ENCODE measurements around the gene IGF2BP2.

Gene IGF2BP2

DNA sequence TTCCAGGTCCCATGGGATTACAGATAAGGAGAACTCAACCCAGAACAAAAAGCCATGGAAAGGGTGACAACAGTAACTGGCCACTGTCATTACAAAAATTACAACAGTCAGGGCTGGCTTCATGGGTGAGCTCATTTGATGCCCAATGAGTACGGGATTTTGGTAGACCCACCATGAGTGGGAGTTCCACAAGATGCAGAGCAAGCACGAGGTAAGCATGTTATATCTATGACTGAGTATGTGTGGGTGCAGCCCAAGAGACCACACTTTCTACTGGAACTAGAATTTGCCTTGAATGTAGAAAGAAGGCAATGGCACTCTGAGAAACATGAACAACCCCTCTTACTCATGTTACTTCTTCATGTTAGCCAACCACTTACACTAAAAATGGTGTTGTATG lies 83.3 kb downstream of the IGF2BP2 start:
- no peaks in the 10 kb centered on the region for H3K36me3 ChIP-seq (ENCODE audit: control insufficient read depth, insufficient read depth, low read length, severe bottlenecking)
- no peaks in the 10 kb centered on the region for H3K9me3 ChIP-seq (ENCODE audit: control insufficient read depth, low read length)
- H3K4me3 ChIP-seq (ENCODE audit: low read length), result no peak overlapping the region
- no peak overlapping the region for H3K9ac ChIP-seq (ENCODE audit: low read length)
- no peak for DNase-seq (ENCODE audit: low read depth)
- H3K4me1 ChIP-seq (ENCODE audit: control insufficient read depth, insufficient read depth, low read length), result peaks cover 39% of the 10 kb centered on the region
- H3K27me3 ChIP-seq (replicated peaks; ENCODE audit: control insufficient read depth, insufficient read depth, low read length), result no peaks in the 10 kb centered on the region

DNA sequence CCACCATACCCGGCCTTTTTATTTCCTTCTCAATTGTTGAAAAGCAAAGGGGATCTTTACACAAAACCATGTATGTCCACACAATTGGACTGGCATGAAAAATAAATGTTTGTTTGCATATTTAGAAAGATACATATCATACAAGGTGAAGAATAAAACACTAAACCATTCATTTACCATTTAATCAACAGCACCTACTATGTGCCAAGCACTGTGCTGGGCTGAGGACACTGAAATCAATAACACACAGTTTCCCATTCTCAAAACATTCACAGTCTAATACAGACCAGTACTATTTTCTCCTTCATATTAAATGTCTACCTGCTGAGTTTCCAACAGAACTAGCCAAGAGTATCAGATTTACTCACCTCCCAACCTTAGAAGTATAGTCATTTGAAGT lies 84.7 kb downstream of the IGF2BP2 start:
- H3K4me1 ChIP-seq (ENCODE audit: control insufficient read depth, insufficient read depth, low read length), result peaks cover 49% of the 10 kb centered on the region

DNA sequence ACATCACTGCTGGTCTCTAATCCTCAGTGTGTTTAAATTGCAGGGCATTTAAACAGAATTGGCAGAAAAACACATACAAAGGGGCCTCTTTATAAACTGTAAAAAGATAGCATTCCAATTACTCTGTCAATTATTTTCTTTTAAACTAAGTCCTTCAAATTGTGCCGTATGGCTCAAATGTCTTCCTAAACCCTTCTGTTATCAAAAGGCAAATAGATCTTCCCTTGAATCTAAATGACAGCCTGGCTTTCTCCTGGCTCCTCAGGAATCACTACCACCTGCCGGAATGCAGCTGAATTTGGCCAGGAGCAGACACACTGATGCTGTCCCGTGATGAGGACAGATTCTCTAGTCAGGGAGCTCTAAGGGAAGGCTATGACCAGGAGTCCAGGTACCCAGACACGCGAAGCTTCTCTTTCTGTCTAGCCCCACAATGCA lies 85.6 kb downstream of the IGF2BP2 start:
- peaks cover 48% of the 10 kb centered on the region for H3K4me1 ChIP-seq (ENCODE audit: control insufficient read depth, insufficient read depth, low read length)
- no peak overlapping the region for H3K4me3 ChIP-seq (ENCODE audit: low read length)
- DNase-seq (ENCODE audit: low read depth), result no peak
- H3K9ac ChIP-seq (ENCODE audit: low read length), result peak overlapping the region; percentile 51
- H3K9me3 ChIP-seq (ENCODE audit: control insufficient read depth, low read length), result no peaks in the 10 kb centered on the region
- H3K27me3 ChIP-seq (replicated peaks; ENCODE audit: control insufficient read depth, insufficient read depth, low read length), result no peaks in the 10 kb centered on the region
- H3K36me3 ChIP-seq (ENCODE audit: control insufficient read depth, insufficient read depth, low read length, severe bottlenecking), result no peaks in the 10 kb centered on the region

More for the DNA sequence above, 84.7 kb downstream of the IGF2BP2 start:
- no peak for DNase-seq (ENCODE audit: low read depth)
- Histone ChIP-seq H3K4me3 (ENCODE audit: low read length) (no peak overlapping the region), H3K9ac (ENCODE audit: low read length) (no peak overlapping the region), H3K27me3 (replicated peaks; ENCODE audit: control insufficient read depth, insufficient read depth, low read length) (no peaks in the 10 kb centered on the region), H3K9me3 (ENCODE audit: control insufficient read depth, low read length) (no peaks in the 10 kb centered on the region), H3K36me3 (ENCODE audit: control insufficient read depth, insufficient read depth, low read length, severe bottlenecking) (no peaks in the 10 kb centered on the region)

DNA sequence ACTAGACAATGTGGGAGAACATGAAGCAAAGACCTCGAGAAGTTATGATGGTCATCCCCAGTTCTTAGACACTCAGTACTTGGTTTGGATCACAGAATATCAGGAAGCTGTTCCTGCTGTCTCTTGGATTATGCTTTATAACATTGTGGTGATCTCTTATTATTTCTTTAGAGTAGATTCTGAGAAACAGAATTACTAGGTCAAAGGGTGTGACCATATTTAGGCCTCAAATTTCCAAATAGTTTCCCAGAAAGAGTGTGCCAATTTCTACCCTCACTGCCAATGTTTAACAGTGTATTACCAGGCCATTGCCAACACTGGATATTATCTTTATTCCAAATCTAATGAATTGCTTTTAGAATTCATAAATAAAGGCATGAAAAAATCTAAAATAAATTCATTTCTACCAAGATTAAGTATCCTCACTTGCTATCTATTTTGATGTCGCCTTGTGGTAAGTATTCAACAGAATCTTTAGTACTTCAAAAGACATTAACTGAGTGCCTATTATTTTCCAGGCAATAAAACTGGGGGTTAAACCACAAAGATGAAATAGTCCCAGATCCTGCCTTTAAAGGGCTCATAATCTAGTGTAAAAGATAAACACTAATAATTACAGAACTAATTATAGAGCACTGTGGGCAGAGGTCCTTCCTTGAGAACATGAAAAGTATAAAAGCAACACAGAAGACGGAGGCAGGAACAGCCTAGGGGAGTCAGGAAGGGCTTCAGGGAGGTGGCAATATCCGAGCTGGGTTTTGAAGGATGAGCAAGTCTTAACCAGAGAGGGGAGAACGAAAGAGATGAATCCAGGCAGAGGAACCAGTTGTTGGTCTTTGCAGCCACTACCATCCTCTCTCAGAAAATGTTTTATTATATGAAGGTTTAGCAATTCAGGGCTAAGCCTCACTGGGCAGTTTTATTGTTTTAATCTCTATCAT lies 86.8 kb downstream of the IGF2BP2 start:
- H3K4me1 ChIP-seq (ENCODE audit: control insufficient read depth, insufficient read depth, low read length), result peaks cover 57% of the 10 kb centered on the region
- H3K9ac ChIP-seq (ENCODE audit: low read length), result peak overlapping the region; percentile 59
- no peaks in the 10 kb centered on the region for H3K27me3 ChIP-seq (replicated peaks; ENCODE audit: control insufficient read depth, insufficient read depth, low read length)
- H3K36me3 ChIP-seq (ENCODE audit: control insufficient read depth, insufficient read depth, low read length, severe bottlenecking), result no peaks in the 10 kb centered on the region
- H3K4me3 ChIP-seq (ENCODE audit: low read length), result peak overlapping the region; percentile 63
- no peak for DNase-seq (ENCODE audit: low read depth)
- H3K9me3 ChIP-seq (ENCODE audit: control insufficient read depth, low read length), result no peaks in the 10 kb centered on the region

DNA sequence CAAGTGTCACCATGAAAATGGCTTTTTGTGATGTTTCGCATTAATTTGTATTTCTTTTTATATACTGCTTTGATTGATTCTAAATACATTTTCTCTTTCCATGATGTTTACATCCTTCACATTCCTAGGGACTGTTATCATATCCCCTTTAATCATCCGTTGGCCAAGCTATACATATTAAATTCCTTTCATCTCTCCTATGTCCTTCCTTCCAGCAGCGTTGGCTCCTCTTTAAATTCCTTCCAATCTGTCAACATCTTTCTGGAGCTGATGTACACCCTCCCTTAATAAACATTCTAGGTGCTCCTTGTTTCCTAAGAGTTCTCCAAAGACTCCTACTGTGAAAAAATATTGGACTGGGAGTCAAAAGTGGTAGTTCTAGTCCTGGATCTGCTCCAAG lies 87.8 kb downstream of the IGF2BP2 start:
- Histone ChIP-seq H3K4me1 (ENCODE audit: control insufficient read depth, insufficient read depth, low read length) (peaks cover 67% of the 10 kb centered on the region), H3K9me3 (ENCODE audit: control insufficient read depth, low read length) (no peaks in the 10 kb centered on the region), H3K36me3 (ENCODE audit: control insufficient read depth, insufficient read depth, low read length, severe bottlenecking) (no peaks in the 10 kb centered on the region), H3K4me3 (ENCODE audit: low read length) (peak overlapping the region; percentile 63), H3K9ac (ENCODE audit: low read length) (peak overlapping the region; percentile 59), H3K27me3 (replicated peaks; ENCODE audit: control insufficient read depth, insufficient read depth, low read length) (no peaks in the 10 kb centered on the region)
- peak; percentile 55 for DNase-seq (ENCODE audit: low read depth)

DNA sequence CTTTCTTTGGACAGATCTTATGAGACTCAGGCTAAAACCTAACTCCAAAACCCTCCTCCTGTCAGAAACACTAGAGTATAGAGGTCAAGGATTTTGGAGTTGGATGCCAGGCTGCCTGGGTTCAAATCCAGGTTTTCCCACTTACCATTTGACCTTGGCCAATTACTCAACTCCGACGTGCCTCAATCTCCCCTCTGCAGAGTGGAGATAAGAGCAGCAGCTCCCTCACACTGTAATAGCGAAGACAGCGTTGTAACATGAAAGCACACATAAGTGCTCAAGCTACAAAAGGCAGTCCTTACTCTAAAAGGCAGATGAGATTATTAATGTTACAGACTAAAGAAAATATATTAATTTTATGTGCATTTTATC lies 90.1 kb downstream of the IGF2BP2 start:
- Histone ChIP-seq H3K27me3 (replicated peaks; ENCODE audit: control insufficient read depth, insufficient read depth, low read length) (no peaks in the 10 kb centered on the region), H3K9ac (ENCODE audit: low read length) (no peak overlapping the region), H3K9me3 (ENCODE audit: control insufficient read depth, low read length) (no peaks in the 10 kb centered on the region), H3K4me3 (ENCODE audit: low read length) (no peak overlapping the region), H3K36me3 (ENCODE audit: control insufficient read depth, insufficient read depth, low read length, severe bottlenecking) (no peaks in the 10 kb centered on the region), H3K4me1 (ENCODE audit: control insufficient read depth, insufficient read depth, low read length) (peaks cover 75% of the 10 kb centered on the region)
- DNase-seq (ENCODE audit: low read depth), result no peak

DNA sequence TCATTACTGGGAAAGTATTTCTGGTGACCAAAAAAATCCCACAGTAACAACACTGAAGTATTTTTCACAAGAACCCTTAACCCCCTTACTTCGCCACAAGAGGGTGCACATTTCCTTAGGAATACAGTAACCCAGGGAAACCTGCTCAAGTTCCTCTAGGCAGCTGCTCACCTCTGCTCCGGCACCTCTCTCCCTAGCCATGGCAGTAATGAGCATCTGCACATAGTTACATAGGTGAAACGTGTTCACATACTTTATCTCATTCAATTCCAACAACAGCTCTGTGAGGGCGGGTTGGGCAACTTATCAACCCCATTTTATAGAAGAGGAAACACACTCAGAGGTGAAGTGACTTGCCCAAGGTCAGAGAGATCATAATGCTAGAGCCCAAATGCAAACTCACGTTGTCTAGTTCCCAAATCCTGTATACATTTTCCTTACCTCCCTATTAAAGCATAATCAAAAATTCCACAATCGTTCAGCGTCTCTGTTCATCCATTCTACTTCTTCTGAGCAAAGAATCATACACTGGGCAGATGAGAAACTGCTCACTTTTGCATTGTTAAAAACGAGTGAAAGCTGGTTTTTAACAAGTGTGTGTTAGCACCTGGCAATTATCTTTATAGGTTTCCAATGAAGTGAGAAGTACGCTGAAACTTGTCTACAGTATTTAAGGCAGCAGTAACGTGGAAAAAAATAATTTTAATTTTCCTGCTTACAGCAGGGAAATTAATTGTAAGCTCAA lies 90.7 kb downstream of the IGF2BP2 start:
- peak; percentile 79 for DNase-seq (ENCODE audit: low read depth)

DNA sequence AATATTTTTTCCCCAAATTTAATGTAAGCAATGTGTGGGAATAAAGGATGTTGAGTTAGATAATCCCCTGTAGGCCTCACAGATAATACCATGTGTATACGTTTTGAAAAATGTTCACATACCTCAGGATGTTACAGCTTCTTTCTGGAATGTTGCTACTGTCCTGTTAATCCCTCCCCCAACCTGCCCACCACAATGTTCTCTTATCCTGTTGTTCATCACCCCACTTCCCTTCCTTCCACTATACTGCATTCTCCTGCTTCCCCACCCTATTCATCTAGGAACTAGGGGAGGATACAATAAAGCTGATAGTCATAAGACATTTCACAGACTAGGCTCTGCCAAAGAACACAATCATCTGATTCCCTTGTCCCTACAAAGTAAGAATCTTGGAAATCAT lies 92.1 kb downstream of the IGF2BP2 start:
- Histone ChIP-seq H3K9me3 (ENCODE audit: control insufficient read depth, low read length) (no peaks in the 10 kb centered on the region), H3K36me3 (ENCODE audit: control insufficient read depth, insufficient read depth, low read length, severe bottlenecking) (no peaks in the 10 kb centered on the region), H3K9ac (ENCODE audit: low read length) (peak overlapping the region; percentile 49), H3K4me3 (ENCODE audit: low read length) (no peak overlapping the region), H3K27me3 (replicated peaks; ENCODE audit: control insufficient read depth, insufficient read depth, low read length) (no peaks in the 10 kb centered on the region), H3K4me1 (ENCODE audit: control insufficient read depth, insufficient read depth, low read length) (peaks cover 77% of the 10 kb centered on the region)
- peak; percentile 56 for DNase-seq (ENCODE audit: low read depth)

More for the DNA sequence above, 90.7 kb downstream of the IGF2BP2 start:
- peaks cover 77% of the 10 kb centered on the region for H3K4me1 ChIP-seq (ENCODE audit: control insufficient read depth, insufficient read depth, low read length)
- H3K9ac ChIP-seq (ENCODE audit: low read length), result no peak overlapping the region
- H3K9me3 ChIP-seq (ENCODE audit: control insufficient read depth, low read length), result no peaks in the 10 kb centered on the region
- H3K36me3 ChIP-seq (ENCODE audit: control insufficient read depth, insufficient read depth, low read length, severe bottlenecking), result no peaks in the 10 kb centered on the region
- no peak overlapping the region for H3K4me3 ChIP-seq (ENCODE audit: low read length)
- H3K27me3 ChIP-seq (replicated peaks; ENCODE audit: control insufficient read depth, insufficient read depth, low read length), result no peaks in the 10 kb centered on the region

DNA sequence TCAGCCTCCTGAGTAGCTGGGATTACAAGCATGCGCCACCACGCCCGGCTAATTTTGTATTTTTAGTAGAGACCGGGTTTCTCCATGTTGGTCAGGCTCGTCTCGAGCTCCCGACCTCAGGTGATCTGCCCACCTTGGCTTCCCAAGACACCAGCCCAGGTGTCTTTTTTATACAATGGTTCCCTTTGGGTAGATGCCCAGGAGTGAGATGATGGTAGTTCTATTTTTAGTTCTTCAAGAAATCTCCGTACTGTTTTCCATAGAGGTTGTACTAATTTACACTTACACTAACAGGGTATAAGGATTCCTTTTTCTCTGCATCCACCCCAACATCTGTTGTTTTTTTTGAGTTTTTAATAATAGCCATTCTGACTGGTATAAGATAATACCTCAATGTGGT lies 94.3 kb downstream of the IGF2BP2 start:
- Histone ChIP-seq H3K9ac (ENCODE audit: low read length) (no peak overlapping the region), H3K4me1 (ENCODE audit: control insufficient read depth, insufficient read depth, low read length) (peaks cover 62% of the 10 kb centered on the region)
- no peak for DNase-seq (ENCODE audit: low read depth)

DNA sequence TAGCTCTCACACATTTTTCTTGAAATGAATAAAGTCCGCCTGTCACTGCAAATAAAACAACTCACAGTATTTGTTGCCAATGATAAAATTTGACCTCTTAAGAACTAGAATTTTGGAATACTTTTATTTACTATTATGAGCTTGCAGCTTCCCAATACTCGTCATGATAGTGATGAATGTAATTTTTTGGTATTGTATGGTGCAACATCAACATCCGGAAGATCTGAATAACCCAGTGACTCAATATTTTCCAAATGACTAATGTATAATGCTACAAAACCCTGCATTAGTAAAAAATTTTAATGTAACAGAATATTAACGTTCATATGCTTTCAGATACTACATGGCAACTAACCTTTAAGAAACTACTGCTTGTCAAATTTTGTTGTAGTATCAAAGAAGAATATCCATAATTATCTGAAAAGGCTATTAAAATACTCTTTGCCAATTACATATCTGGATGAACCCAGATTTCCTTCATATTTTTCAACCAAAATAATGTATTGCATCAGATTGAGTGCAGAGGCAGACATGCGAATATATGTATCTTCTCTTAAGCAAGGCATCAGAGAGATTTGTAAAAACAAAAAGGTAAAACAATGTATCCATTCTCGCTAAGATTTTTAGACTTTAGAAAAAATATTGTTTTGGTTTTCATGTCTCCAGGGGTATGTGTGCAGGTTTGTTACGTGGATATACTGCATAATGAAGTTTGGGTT lies 95.3 kb downstream of the IGF2BP2 start:
- peaks cover 63% of the 10 kb centered on the region for H3K4me1 ChIP-seq (ENCODE audit: control insufficient read depth, insufficient read depth, low read length)
- peak overlapping the region; percentile 10 for H3K4me3 ChIP-seq (ENCODE audit: low read length)
- no peaks in the 10 kb centered on the region for H3K9me3 ChIP-seq (ENCODE audit: control insufficient read depth, low read length)
- no peak overlapping the region for H3K9ac ChIP-seq (ENCODE audit: low read length)
- H3K27me3 ChIP-seq (replicated peaks; ENCODE audit: control insufficient read depth, insufficient read depth, low read length), result no peaks in the 10 kb centered on the region
- peak; percentile 89 for DNase-seq (ENCODE audit: low read depth)
- H3K36me3 ChIP-seq (ENCODE audit: control insufficient read depth, insufficient read depth, low read length, severe bottlenecking), result no peaks in the 10 kb centered on the region

More for the DNA sequence above, 94.3 kb downstream of the IGF2BP2 start:
- H3K27me3 ChIP-seq (replicated peaks; ENCODE audit: control insufficient read depth, insufficient read depth, low read length), result no peaks in the 10 kb centered on the region
- no peak overlapping the region for H3K4me3 ChIP-seq (ENCODE audit: low read length)
- no peaks in the 10 kb centered on the region for H3K9me3 ChIP-seq (ENCODE audit: control insufficient read depth, low read length)
- H3K36me3 ChIP-seq (ENCODE audit: control insufficient read depth, insufficient read depth, low read length, severe bottlenecking), result no peaks in the 10 kb centered on the region

All from adipocyte (in vitro differentiated cells).